Measurements from ENCODE around the gene SMIM10. TPM values are rescaled to one million over a fixed set of nuclear protein-coding genes. Genes with fewer than 3 reads are reported as not detected.

SMIM10 gene
- total and polyA plus RNA-seq, 2 of the 13 experiments (the other 11 are each of a cell fraction or from before 2014, with no cell fraction given), result not detected

DNA sequence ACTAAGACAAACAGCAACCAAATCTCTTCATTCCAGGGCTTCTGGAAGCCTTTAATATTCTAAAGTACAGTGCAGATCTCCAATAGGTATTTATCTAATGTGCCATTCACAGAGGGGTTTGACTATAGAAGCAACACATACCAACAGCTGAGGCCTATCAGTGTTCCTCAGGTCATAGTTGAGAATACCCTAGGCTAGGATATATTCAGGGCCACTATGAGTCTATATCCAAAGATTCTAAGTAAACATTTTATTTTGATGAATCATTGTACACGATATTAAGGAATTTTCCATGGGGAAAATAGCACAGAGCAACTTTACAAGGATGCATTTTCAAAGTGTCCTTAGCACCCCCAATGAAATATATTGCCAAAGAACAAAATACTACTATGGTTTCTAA is 9.7 kb downstream of the SMIM10 start:
- intact Hi-C loops (cut with micrococcal nuclease; ENCODE audit: unreplicated experiment) (no loop called here), in situ Hi-C loops (cut with HindIII; ENCODE audit: extremely low pct_ligation_motif_present, low pct_unique_long_range_greater_than_20kb) (no loop called here)
- Histone ChIP-seq H3K9ac (ENCODE audit: insufficient read depth, low read depth, low read length) (no peak overlapping the region), H3K79me2 (ENCODE audit: insufficient read depth, low read length) (no peaks in the 10 kb centered on the region), H4K20me1 (ENCODE audit: insufficient read depth, low read length) (no peaks in the 10 kb centered on the region), H3K4me2 (ENCODE audit: low read depth, low read length) (no peak overlapping the region), H3K36me3 (replicated peaks in 1 of 2; ENCODE audit: control insufficient read depth in 1 of 2, insufficient read depth in 2 of 2, low read length in 2 of 2) (no peaks in the 10 kb centered on the region), H2AFZ (ENCODE audit: low read length) (no peak overlapping the region), H3K27me3 (ENCODE audit: control insufficient read depth in 1 of 2, insufficient read depth in 2 of 2, low read length in 2 of 2) (no peaks in the 10 kb centered on the region), H3K27ac (ENCODE audit: extremely low read length, insufficient read depth, low read length) (no peak overlapping the region), H3K4me1 (ENCODE audit: insufficient read depth, low read length) (peaks cover 27% of the 10 kb centered on the region), H3K9me3 (ENCODE audit: low read length) (no peaks in the 10 kb centered on the region), H3K4me3 (replicated peaks in 1 of 3; ENCODE audit: insufficient read depth in 1 of 3, low read depth in 2 of 3, low read length in 3 of 3) (no peak overlapping the region)
- ChIA-PET POLR2A (no interaction called here), CTCF (ENCODE audit: low intra/inter-chr PET ratio, low total read pairs) (no interaction called here)
- FAIRE-seq (no peak), DNase-seq (ENCODE audit: low spot score) (no peak), ATAC-seq (no peak)
- TF ChIP-seq, protein P1, sequence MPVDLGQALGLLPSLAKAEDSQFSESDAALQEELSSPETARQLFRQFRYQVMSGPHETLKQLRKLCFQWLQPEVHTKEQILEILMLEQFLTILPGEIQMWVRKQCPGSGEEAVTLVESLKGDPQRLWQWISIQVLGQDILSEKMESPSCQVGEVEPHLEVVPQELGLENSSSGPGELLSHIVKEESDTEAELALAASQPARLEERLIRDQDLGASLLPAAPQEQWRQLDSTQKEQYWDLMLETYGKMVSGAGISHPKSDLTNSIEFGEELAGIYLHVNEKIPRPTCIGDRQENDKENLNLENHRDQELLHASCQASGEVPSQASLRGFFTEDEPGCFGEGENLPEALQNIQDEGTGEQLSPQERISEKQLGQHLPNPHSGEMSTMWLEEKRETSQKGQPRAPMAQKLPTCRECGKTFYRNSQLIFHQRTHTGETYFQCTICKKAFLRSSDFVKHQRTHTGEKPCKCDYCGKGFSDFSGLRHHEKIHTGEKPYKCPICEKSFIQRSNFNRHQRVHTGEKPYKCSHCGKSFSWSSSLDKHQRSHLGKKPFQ (CRISPR knock-in tag; IDR thresholded peaks at IDR 0.05; ENCODE audit: insufficient replicate concordance), result no peak
- TF ChIP-seq, protein P2, sequence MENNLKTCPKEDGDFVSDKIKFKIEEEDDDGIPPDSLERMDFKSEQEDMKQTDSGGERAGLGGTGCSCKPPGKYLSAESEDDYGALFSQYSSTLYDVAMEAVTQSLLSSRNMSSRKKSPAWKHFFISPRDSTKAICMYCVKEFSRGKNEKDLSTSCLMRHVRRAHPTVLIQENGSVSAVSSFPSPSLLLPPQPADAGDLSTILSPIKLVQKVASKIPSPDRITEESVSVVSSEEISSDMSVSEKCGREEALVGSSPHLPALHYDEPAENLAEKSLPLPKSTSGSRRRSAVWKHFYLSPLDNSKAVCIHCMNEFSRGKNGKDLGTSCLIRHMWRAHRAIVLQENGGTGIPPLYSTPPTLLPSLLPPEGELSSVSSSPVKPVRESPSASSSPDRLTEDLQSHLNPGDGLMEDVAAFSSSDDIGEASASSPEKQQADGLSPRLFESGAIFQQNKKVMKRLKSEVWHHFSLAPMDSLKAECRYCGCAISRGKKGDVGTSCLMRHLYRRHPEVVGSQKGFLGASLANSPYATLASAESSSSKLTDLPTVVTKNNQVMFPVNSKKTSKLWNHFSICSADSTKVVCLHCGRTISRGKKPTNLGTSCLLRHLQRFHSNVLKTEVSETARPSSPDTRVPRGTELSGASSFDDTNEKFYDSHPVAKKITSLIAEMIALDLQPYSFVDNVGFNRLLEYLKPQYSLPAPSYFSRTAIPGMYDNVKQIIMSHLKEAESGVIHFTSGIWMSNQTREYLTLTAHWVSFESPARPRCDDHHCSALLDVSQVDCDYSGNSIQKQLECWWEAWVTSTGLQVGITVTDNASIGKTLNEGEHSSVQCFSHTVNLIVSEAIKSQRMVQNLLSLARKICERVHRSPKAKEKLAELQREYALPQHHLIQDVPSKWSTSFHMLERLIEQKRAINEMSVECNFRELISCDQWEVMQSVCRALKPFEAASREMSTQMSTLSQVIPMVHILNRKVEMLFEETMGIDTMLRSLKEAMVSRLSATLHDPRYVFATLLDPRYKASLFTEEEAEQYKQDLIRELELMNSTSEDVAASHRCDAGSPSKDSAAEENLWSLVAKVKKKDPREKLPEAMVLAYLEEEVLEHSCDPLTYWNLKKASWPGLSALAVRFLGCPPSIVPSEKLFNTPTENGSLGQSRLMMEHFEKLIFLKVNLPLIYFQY (CRISPR knock-in tag; IDR thresholded peaks at IDR 0.05; ENCODE audit: borderline replicate concordance), result no peak
- no peak for TF ChIP-seq ZNF775 (CRISPR knock-in tag; IDR thresholded peaks at IDR 0.05; ENCODE audit: borderline replicate concordance)
- BruUV-seq (replicated peaks), result no TSS peak
- WGBS (ENCODE audit: low lambda C conversion rate), result 0% methylated on average over 1 of the region's 1 CpG
